ENCODE results near the gene KIF16B.

- TF ChIP-seq POLR2AphosphoS5 (IDR thresholded peaks at IDR 0.05) (no peak), POLR2A (IDR thresholded peaks at IDR 0.05) (no peak), CTCF (IDR thresholded peaks at IDR 0.05) (no peak), EP300 (IDR thresholded peaks at IDR 0.05) (no peak)
These were observed 173.0 kb downstream of the KIF16B start for GRCh38 chr20:16400234-16400633.
